PC-9 (cell line): Measurements from ENCODE around the gene PBX3.

Experiments used
- CTCF ChIP-seq: fragments of 200-600 bp; sonication (generic); conservative IDR thresholded peaks from 2 replicates; pipeline ENCODE4 v1.6.1; 2017; ENCODE audit warnings: mixed run types, antibody characterized with exemption, mild to moderate bottlenecking, moderate library complexity
- EZH2 ChIP-seq: fragments of 200-600 bp; sonication (generic); IDR thresholded peaks from 2 replicates; pipeline ENCODE4 v1.8.0; 2017; ENCODE audit warnings: antibody characterized with exemption, low read depth

GRCh38 chr9:125878164-125878631 is 131.0 kb downstream of the PBX3 start:
- no peak for TF ChIP-seq CTCF
- no peak for TF ChIP-seq EZH2
